Fibroblast of gingiva (primary cell): ENCODE data around the gene SLC38A9.
A peak's percentile ranks its signal among the peaks of the same experiment; 100 is the strongest.

Experiments used
- DNase-seq: peaks from one replicate; pipeline ENCODE4 v3.0.0-alpha.2; 2011; ENCODE audit warnings: low read depth

The SLC38A9 gene

GRCh38 chr5:55609413-55609812 lies 102.7 kb downstream of the SLC38A9 start:
- DNase-seq = no peak

GRCh38 chr5:55608595-55609349 lies 103.4 kb downstream of the SLC38A9 start:
- no peak for DNase-seq

DNA sequence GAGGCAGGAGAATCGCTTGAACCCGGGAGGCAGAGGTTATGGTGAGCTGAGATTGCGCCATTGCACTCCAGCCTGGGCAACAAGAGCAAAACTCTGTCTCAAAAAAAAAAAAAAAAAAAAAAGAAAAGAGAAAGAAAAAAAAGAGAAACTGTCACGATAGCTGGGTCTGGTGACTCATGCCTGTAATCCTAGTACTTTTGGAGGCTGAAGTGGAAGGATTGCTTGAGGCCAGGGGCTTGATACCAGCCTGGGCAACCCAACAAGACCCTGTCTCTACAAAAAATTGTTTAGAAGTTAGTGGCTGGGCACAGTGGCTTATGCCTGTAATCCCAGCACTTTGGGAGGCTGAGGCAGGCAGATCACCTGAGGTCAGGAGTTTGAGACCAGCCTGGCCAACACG lies 104.8 kb downstream of the SLC38A9 start:
- DNase-seq = peak; percentile 42

DNA sequence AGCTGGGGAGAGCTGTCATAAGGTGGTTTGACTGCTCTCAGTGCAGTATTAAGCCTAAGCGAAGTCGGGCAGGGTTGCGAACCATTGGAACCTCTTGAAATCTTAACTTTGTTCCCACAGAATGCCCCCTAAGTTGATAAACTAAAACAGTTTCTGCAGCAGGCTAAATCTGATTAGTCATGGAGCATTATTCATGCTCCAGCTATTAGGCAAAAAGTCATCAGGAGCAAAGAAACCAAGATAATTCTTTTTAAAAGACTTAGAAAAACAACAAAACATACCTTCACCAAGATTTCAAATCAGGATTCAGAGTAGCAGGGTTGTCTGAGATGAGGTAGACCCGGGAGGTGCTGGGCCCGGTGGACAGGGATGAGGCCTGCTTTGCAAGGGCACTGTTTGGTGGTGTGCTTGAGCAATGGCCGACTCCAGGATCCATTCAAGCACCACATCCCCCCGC lies 107.5 kb downstream of the SLC38A9 start:
- DNase-seq = peak; percentile 65

- peak; percentile 58 for DNase-seq
These were observed 108.2 kb downstream of the SLC38A9 start for GRCh38 chr5:55603922-55604321.

- no peak for DNase-seq
These were observed 110.5 kb downstream of the SLC38A9 start for GRCh38 chr5:55601628-55602027.

- DNase-seq = peak; percentile 99
These were observed 110.9 kb downstream of the SLC38A9 start for GRCh38 chr5:55601204-55601618.

- DNase-seq = peak; percentile 50
These were observed 111.5 kb downstream of the SLC38A9 start for GRCh38 chr5:55600497-55601203.

DNA sequence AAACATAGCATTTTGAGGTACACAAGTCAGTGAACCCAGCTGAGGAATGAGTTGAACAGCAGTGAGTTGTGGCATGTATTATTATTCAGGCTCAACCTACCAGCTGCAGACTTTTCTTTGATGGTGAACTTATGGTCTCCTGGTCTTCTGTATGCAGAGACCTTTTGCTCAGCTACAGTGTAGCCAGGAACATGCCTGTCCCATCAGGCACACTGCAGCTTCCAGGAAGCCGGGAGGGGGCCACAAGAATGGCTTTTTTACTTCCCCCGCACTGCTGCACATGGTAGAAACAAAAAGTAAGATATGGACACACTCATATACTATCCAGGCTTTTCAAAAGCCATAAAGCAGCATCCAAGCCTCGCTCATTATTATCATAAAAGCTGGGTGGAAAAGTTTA lies 112.0 kb downstream of the SLC38A9 start:
- no peak for DNase-seq

DNA sequence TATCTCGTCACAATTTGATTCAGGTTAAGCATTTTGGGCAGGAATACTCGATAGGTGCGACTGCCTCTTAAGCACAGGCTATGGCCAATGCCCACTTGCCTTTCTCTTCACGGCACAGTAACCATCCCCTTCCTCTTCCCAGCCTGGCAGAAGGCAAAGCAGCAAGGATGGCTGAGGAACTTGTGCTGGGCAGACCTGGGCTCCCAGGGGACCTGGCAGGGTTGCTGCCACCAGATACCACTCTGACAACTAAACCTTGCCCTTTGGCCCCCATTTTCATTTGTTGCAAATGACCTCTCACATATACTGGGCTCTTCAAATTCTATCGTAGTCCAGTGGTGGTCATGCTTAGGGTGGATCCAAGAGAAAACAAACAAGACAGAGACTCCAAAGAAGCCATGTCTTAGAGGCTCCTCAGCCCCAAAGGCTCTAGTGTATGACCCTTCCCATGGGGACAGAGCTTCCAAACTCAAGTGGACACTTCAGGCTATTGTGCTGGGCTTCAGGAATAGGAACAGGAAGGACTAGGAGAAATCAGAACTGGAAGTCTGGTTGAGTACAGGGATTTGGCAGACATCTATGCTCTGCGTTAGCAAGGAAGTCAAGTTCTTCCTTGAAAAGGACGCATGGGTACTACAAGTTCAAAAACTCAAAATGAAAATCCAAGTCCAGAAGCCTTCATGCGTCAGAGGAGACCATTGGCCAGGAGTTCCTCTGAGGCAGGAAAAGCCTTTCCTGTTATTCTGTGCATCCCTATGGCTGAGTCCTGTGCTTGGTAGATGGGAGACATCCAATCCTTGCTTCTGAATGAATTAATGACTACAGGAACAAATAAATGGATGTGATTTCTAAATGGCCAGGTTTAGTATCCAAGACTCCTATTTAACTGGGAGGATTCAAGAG lies 112.7 kb downstream of the SLC38A9 start:
- no peak for DNase-seq

- DNase-seq = peak; percentile 81
These were observed 114.8 kb downstream of the SLC38A9 start for GRCh38 chr5:55597014-55597981.

DNA sequence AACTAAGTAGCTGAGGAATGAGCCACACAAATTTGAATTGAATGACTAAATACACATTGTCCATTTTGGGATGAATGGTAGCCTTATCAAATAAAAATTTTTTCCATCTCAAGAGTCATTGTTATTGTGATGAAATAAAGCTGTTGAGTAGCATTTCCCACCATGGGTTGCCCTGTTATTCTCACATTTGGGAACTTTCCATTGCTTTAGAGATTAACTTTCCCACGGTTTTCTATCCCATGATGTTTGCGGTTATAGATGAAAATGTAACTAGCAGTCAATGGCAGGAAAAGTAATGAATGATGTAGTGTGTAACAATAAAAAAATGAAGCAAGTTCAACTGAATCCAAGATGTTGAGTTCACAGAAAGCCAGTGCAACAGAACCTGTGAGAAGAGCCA lies 117.5 kb downstream of the SLC38A9 start:
- DNase-seq = no peak

GRCh38 chr5:55593115-55593472 lies 119.0 kb downstream of the SLC38A9 start:
- no peak for DNase-seq

DNA sequence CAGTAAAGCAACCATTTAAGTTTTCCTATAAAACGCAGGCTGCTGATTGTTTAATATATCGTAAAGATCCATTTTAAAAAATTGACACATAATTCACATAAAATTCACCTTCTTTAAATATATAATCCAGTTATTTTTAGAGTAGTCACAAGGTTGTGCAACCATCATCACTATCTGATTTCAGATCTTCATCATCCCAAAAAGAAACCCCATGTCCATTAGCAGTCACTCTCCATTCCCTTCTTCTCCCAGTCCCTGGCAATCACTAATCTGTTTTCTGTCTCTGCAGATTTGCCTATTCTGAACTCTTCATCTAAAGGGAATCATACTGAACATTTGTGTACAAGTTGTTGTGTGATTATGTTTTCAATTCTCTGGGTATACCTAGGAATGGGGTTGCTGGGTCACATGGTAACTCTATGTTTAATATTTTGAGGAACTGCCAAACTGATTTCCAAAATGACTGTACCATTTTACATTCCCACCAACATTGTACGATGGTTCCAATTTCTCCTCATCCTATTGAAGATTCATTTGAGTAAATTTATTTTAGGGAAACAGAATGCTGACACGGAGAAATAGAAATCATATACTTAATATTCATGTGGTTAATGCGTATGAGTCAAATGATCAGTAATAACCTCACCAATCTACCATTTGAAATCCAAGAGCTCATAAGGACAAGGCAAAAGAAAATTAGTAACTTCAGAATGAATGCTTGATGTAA lies 119.6 kb downstream of the SLC38A9 start:
- no peak for DNase-seq

GRCh38 chr5:55591686-55592085 lies 120.4 kb downstream of the SLC38A9 start:
- DNase-seq = no peak

- no peak for DNase-seq
These were observed 126.9 kb downstream of the SLC38A9 start for GRCh38 chr5:55585206-55585610.

DNA sequence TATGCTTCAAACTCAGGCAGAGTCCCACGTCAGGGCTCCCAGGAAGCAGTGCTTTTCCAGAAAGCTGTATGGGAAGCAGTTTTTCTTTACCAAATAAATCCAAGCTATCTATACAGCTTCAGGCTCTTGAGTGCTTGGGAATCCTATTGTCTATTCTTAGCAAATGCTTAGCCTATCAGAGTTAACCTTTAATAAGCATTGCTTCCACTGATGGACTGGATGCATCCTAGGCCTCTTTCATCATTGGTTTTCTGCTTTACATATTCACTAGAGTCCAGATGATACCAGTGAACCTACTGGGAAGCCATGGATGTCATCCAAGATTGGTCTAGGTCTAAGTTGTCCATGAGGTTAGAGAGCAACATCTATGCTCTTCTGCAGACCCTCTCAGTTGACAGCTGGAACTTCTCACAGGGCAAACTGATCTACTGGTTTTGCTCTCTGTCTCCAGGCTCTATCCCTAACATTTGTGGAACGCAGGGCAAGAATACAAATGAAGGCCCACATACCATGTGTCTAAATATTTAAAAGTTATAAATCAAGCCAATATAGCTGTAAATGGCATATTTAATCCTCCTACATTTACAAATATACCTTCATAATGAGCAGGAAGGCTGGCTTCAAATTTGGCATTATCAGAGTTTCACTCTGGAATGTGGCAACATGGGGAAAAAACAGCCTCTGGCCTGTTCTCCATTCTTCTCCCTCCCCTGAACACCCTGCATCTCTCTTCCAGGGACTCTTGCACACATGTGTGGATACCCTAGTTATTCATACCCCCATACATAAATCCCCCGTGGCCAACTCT lies 127.5 kb downstream of the SLC38A9 start:
- no peak for DNase-seq

- DNase-seq = no peak
These were observed 128.5 kb downstream of the SLC38A9 start for GRCh38 chr5:55583578-55583977.

- DNase-seq = no peak
These were observed 129.9 kb downstream of the SLC38A9 start for GRCh38 chr5:55582256-55582655.

DNA sequence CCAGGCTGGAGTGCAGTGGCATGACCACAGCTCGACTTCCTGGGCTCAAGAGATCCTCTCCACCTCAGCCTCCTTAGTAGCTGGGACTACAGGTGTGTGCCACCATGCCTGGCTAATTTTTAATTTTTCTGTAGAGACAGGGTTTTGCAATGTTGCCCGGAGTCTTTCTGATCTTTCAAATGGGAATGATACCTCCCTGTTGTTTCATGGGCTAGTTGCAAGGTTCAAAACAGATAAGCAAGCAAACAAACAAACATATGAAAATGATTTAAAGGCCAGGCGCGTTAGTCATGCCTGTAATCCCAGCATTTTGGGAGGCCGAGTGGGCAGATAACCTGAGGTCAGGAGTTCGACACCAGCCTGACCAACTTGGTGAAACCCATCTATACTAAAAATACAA lies 132.1 kb downstream of the SLC38A9 start:
- no peak for DNase-seq
